Measurements from ENCODE around the gene NOL9. TPM values are rescaled to one million over a fixed set of nuclear protein-coding genes. Genes with fewer than 3 reads are reported as not detected.

Gene NOL9
- polyA plus RNA-seq, 3 donors = 3.7 to 11.5 (median 7.6) TPM

DNA sequence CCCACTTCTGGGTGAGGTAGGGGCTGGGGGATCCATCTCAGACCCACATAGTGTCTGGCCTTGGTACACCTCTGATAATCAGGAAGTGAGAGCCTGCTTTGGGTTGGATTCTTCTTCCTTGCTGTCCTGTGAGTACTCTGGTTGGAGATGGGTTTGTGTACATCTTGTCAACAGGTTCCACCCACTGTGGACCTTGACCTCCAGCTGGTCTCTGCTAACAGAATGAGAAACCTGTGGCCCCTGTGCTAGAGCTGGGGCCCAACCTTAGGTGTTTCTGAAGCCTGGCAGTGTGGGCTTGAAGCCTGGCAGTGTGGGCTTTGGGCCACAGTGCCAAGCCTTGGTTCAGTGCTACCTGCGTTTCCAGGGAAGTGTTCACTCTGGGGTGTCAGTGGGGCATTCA lies 28.1 kb upstream of the NOL9 start:
- Histone ChIP-seq H3K36me3 (replicated peaks in 1 of 2; ENCODE audit: control insufficient read depth in 1 of 2, insufficient read depth in 2 of 2, low read length in 2 of 2) (peaks cover 15 to 26% of the 10 kb centered on the region in 2 donors), H3K79me2 (ENCODE audit: insufficient read depth, low read length) (peaks cover 49% of the 10 kb centered on the region), H4K20me1 (ENCODE audit: insufficient read depth, low read length) (peaks cover 64% of the 10 kb centered on the region), H3K4me3 (replicated peaks in 1 of 3; ENCODE audit: low read depth in 2 of 3, low read length in 3 of 3) (peak overlapping the region in 1 of 3 experiments; percentile 83), H3K9ac (ENCODE audit: insufficient read depth, low read length, poor library complexity, severe bottlenecking) (peak overlapping the region; percentile 16), H2AFZ (ENCODE audit: insufficient read depth, low read depth, low read length, poor library complexity, severe bottlenecking) (no peak overlapping the region), H3K4me1 (ENCODE audit: control insufficient read depth in 1 of 2, insufficient read depth in 2 of 2, low read length in 2 of 2) (peaks cover 33 to 34% of the 10 kb centered on the region in 2 donors), H3K27me3 (ENCODE audit: control insufficient read depth in 2 of 2, insufficient read depth in 2 of 2, low read length in 2 of 2) (no peaks in the 10 kb centered on the region), H3K9me3 (replicated peaks in 1 of 2; ENCODE audit: control insufficient read depth in 1 of 2, insufficient read depth in 1 of 2, low read length in 2 of 2) (no peaks in the 10 kb centered on the region), H3K4me2 (replicated peaks; ENCODE audit: extremely low read depth, low read length, poor library complexity, severe bottlenecking) (peak overlapping the region; percentile 88), H3K27ac (ENCODE audit: low read depth in 1 of 2, low read length in 2 of 2) (peak overlapping the region; percentile 88 to 97)
- H3K9me3 Mint-ChIP-seq = peaks cover 0 to 3% (median 0%) of the 10 kb centered on the region in 7 donors
- H3K27me3 Mint-ChIP-seq (ENCODE audit: low read depth in 3 of 3) = peaks cover 0 to 3% (median 0%) of the 10 kb centered on the region in 3 donors
- peaks cover 13 to 17% of the 10 kb centered on the region in 2 donors for H3K36me3 Mint-ChIP-seq
- peak overlapping the region; percentile 96 to 97 for H3K4me3 Mint-ChIP-seq
- intact Hi-C loops (cut with micrococcal nuclease) = loop anchor here in 1 of 2 donors (5.0 kb wide), 1 partner anchor 35 kb away; no protein-coding TSS in a partner anchor
- no peak for TF ChIP-seq CTCF (IDR thresholded peaks at IDR 0.05)
- peak in 2 of 3 donors; percentile 19 to 36 for DNase-seq
- peaks cover 41% of the 10 kb centered on the region for H3K4me1 Mint-ChIP-seq
- peak overlapping the region; percentile 91 to 100 (median 99) for H3K27ac Mint-ChIP-seq
- 100% methylated on average over 1 of the region's 1 CpG for WGBS (ENCODE audit: insufficient coverage)

GRCh38 chr1:6581561-6582305 lies 27.4 kb upstream of the NOL9 start:
- H3K9ac ChIP-seq (ENCODE audit: insufficient read depth, low read length, poor library complexity, severe bottlenecking) = peak overlapping the region; percentile 99
- peaks cover 49% of the 10 kb centered on the region for H3K79me2 ChIP-seq (ENCODE audit: insufficient read depth, low read length)
- peak overlapping the region; percentile 88 for H3K4me2 ChIP-seq (replicated peaks; ENCODE audit: extremely low read depth, low read length, poor library complexity, severe bottlenecking)
- no peaks in the 10 kb centered on the region for H3K27me3 ChIP-seq (ENCODE audit: control insufficient read depth in 2 of 2, insufficient read depth in 2 of 2, low read length in 2 of 2)
- H3K27ac ChIP-seq (ENCODE audit: low read depth in 1 of 2, low read length in 2 of 2) = peak overlapping the region; percentile 88 to 97
- peak overlapping the region; percentile 96 to 97 for H3K4me3 Mint-ChIP-seq
- intact Hi-C loops (cut with micrococcal nuclease) = loop anchor here (2.0 to 5.0 kb wide), 2 partner anchors 19 to 36 kb away; no protein-coding TSS in a partner anchor
- H3K9me3 ChIP-seq (replicated peaks in 1 of 2; ENCODE audit: control insufficient read depth in 1 of 2, insufficient read depth in 1 of 2, low read length in 2 of 2) = no peaks in the 10 kb centered on the region
- peaks cover 0 to 3% (median 0%) of the 10 kb centered on the region in 3 donors for H3K27me3 Mint-ChIP-seq (ENCODE audit: low read depth in 3 of 3)
- H3K4me1 ChIP-seq (ENCODE audit: control insufficient read depth in 1 of 2, insufficient read depth in 2 of 2, low read length in 2 of 2) = peaks cover 33 to 34% of the 10 kb centered on the region in 2 donors
- peaks cover 57% of the 10 kb centered on the region for H4K20me1 ChIP-seq (ENCODE audit: insufficient read depth, low read length)
- peaks cover 41% of the 10 kb centered on the region for H3K4me1 Mint-ChIP-seq
- H3K27ac Mint-ChIP-seq = peak overlapping the region; percentile 91 to 100 (median 99)
- H3K4me3 ChIP-seq (replicated peaks in 1 of 3; ENCODE audit: low read depth in 2 of 3, low read length in 3 of 3) = peak overlapping the region in 1 of 3 experiments; percentile 83
- peaks cover 0 to 3% (median 0%) of the 10 kb centered on the region in 7 donors for H3K9me3 Mint-ChIP-seq
- no peak overlapping the region for H2AFZ ChIP-seq (ENCODE audit: insufficient read depth, low read depth, low read length, poor library complexity, severe bottlenecking)
- no peak for TF ChIP-seq CTCF (IDR thresholded peaks at IDR 0.05)
- WGBS (ENCODE audit: insufficient coverage) = 9% methylated on average over 10 of the region's 10 CpGs
- H3K36me3 ChIP-seq (replicated peaks in 1 of 2; ENCODE audit: control insufficient read depth in 1 of 2, insufficient read depth in 2 of 2, low read length in 2 of 2) = peaks cover 8 to 19% of the 10 kb centered on the region in 2 donors
- peaks cover 10 to 12% of the 10 kb centered on the region in 2 donors for H3K36me3 Mint-ChIP-seq
- DNase-seq = peak; percentile 84 to 94 (median 86)

Measured in CD14-positive monocyte (primary cell).